ENCODE results near the gene GLG1.
"Not testable (repeated sequence)": the region's sequence is repeated elsewhere in the genome, so short reads cannot be mapped to it uniquely, and the experiment has no call there.

GLG1 gene

GRCh38 chr16:74439685-74440084 lies 167.2 kb downstream of the GLG1 start:
- H3K79me1 ChIP-seq (replicated peaks; ENCODE audit: low read length, poor library complexity, severe bottlenecking) = peaks cover 2% of the 10 kb centered on the region

GRCh38 chr16:74438492-74438979 lies 168.4 kb downstream of the GLG1 start:
- Histone ChIP-seq H4K91ac (ENCODE audit: low read length) (no peak overlapping the region), H3K9me3 (ENCODE audit: control insufficient read depth, low read length) (no peaks in the 10 kb centered on the region), H3K4me3 (ENCODE audit: insufficient read depth in 1 of 2, low read depth in 1 of 2, low read length in 2 of 2) (no peak overlapping the region), H2BK12ac (ENCODE audit: low read length in 2 of 2) (no peak overlapping the region), H3K27me3 (ENCODE audit: control insufficient read depth in 1 of 2, insufficient read depth in 1 of 2, low read length in 2 of 2) (no peaks in the 10 kb centered on the region), H3K9ac (ENCODE audit: low read length) (no peak overlapping the region), H3K27ac (ENCODE audit: low read length, poor library complexity, severe bottlenecking) (no peak overlapping the region), H2AFZ (ENCODE audit: low read depth, low read length) (no peak overlapping the region), H3K18ac (ENCODE audit: low read depth in 1 of 2, low read length in 2 of 2) (no peak overlapping the region), H4K8ac (ENCODE audit: low read length) (no peak overlapping the region), H2BK15ac (ENCODE audit: low read depth, poor library complexity, severe bottlenecking) (no peak overlapping the region), H2BK120ac (ENCODE audit: low read depth, low read length) (no peak overlapping the region), H3K4me1 (ENCODE audit: control insufficient read depth, insufficient read depth, low read depth, low read length) (no peaks in the 10 kb centered on the region), H3K4me2 (ENCODE audit: low read length, poor library complexity, severe bottlenecking) (no peak overlapping the region), H3K23ac (ENCODE audit: low read length in 2 of 2) (no peak overlapping the region), H2AK5ac (ENCODE audit: low read length, severe bottlenecking) (no peak overlapping the region), H3K36me3 (ENCODE audit: control insufficient read depth in 1 of 2, insufficient read depth in 2 of 2, low read depth in 1 of 2, low read length in 2 of 2) (peaks cover 12 to 18% of the 10 kb centered on the region in 2 experiments), H3K14ac (ENCODE audit: low read length in 2 of 2) (no peak overlapping the region), H3K4ac (ENCODE audit: low read depth in 1 of 2, low read length in 2 of 2) (no peak overlapping the region), H3K79me1 (replicated peaks; ENCODE audit: low read length, poor library complexity, severe bottlenecking) (peaks cover 2% of the 10 kb centered on the region), H2BK5ac (ENCODE audit: low read depth, low read length, poor library complexity, severe bottlenecking) (no peak overlapping the region)
- WGBS = 94% methylated on average over 6 of the region's 7 CpGs
- DNase-seq = no peak

More at GRCh38 chr16:74439685-74440084, 167.2 kb downstream of the GLG1 start:
- Histone ChIP-seq H3K4ac (ENCODE audit: low read depth in 1 of 2, low read length in 2 of 2) (no peak overlapping the region), H3K18ac (ENCODE audit: low read depth in 1 of 2, low read length in 2 of 2) (no peak overlapping the region), H3K14ac (ENCODE audit: low read length in 2 of 2) (no peak overlapping the region), H3K27ac (ENCODE audit: low read length, poor library complexity, severe bottlenecking) (no peak overlapping the region), H2BK120ac (ENCODE audit: low read depth, low read length) (no peak overlapping the region), H2AFZ (ENCODE audit: low read depth, low read length) (no peak overlapping the region), H3K4me3 (ENCODE audit: insufficient read depth in 1 of 2, low read depth in 1 of 2, low read length in 2 of 2) (no peak overlapping the region), H3K27me3 (ENCODE audit: control insufficient read depth in 1 of 2, insufficient read depth in 1 of 2, low read length in 2 of 2) (no peaks in the 10 kb centered on the region), H3K9ac (ENCODE audit: low read length) (no peak overlapping the region), H3K9me3 (ENCODE audit: control insufficient read depth, low read length) (no peaks in the 10 kb centered on the region), H3K4me2 (ENCODE audit: low read length, poor library complexity, severe bottlenecking) (no peak overlapping the region), H3K36me3 (ENCODE audit: control insufficient read depth in 1 of 2, insufficient read depth in 2 of 2, low read depth in 1 of 2, low read length in 2 of 2) (peaks cover 12 to 18% of the 10 kb centered on the region in 2 experiments), H4K91ac (ENCODE audit: low read length) (no peak overlapping the region), H3K23ac (ENCODE audit: low read length in 2 of 2) (no peak overlapping the region), H2BK12ac (ENCODE audit: low read length in 2 of 2) (no peak overlapping the region), H2BK5ac (ENCODE audit: low read depth, low read length, poor library complexity, severe bottlenecking) (no peak overlapping the region), H4K8ac (ENCODE audit: low read length) (no peak overlapping the region), H2BK15ac (ENCODE audit: low read depth, poor library complexity, severe bottlenecking) (no peak overlapping the region), H2AK5ac (ENCODE audit: low read length, severe bottlenecking) (no peak overlapping the region), H3K4me1 (ENCODE audit: control insufficient read depth, insufficient read depth, low read depth, low read length) (no peaks in the 10 kb centered on the region)
- no peak for DNase-seq
- WGBS = 85% methylated on average over 7 of the region's 7 CpGs

- Histone ChIP-seq H3K36me3 (ENCODE audit: control insufficient read depth in 1 of 2, insufficient read depth in 2 of 2, low read depth in 1 of 2, low read length in 2 of 2) (no peaks in the 10 kb centered on the region), H3K4me2 (ENCODE audit: low read length, poor library complexity, severe bottlenecking) (no peak overlapping the region), H3K79me1 (replicated peaks; ENCODE audit: low read length, poor library complexity, severe bottlenecking) (no peaks in the 10 kb centered on the region), H4K8ac (ENCODE audit: low read length) (peak overlapping the region; percentile 52), H4K91ac (ENCODE audit: low read length) (peak overlapping the region; percentile 30), H3K23ac (ENCODE audit: low read length in 2 of 2) (peak overlapping the region in 1 of 2 experiments; percentile 3), H2BK15ac (ENCODE audit: low read depth, poor library complexity, severe bottlenecking) (no peak overlapping the region), H3K4me1 (ENCODE audit: control insufficient read depth, insufficient read depth, low read depth, low read length) (peaks cover 7% of the 10 kb centered on the region), H2BK120ac (ENCODE audit: low read depth, low read length) (no peak overlapping the region), H2AFZ (ENCODE audit: low read depth, low read length) (no peak overlapping the region), H2AK5ac (ENCODE audit: low read length, severe bottlenecking) (no peak overlapping the region), H3K4ac (ENCODE audit: low read depth in 1 of 2, low read length in 2 of 2) (peak overlapping the region; percentile 13 to 80), H3K4me3 (ENCODE audit: insufficient read depth in 1 of 2, low read depth in 1 of 2, low read length in 2 of 2) (no peak overlapping the region), H3K9ac (ENCODE audit: low read length) (no peak overlapping the region), H3K14ac (ENCODE audit: low read length in 2 of 2) (no peak overlapping the region), H2BK5ac (ENCODE audit: low read depth, low read length, poor library complexity, severe bottlenecking) (no peak overlapping the region), H3K27me3 (ENCODE audit: control insufficient read depth in 1 of 2, insufficient read depth in 1 of 2, low read length in 2 of 2) (no peaks in the 10 kb centered on the region), H3K9me3 (ENCODE audit: control insufficient read depth, low read length) (no peaks in the 10 kb centered on the region), H3K27ac (ENCODE audit: low read length, poor library complexity, severe bottlenecking) (no peak overlapping the region), H3K18ac (ENCODE audit: low read depth in 1 of 2, low read length in 2 of 2) (peak overlapping the region; percentile 58 to 80), H2BK12ac (ENCODE audit: low read length in 2 of 2) (peak overlapping the region in 1 of 2 experiments; percentile 28)
- WGBS = 98% methylated on average over 5 of the region's 5 CpGs
- DNase-seq = no peak
Measured at GRCh38 chr16:74431516-74431915, 175.4 kb downstream of the GLG1 start.

GRCh38 chr16:74430036-74430712 lies 176.7 kb downstream of the GLG1 start:
- H2BK15ac ChIP-seq (ENCODE audit: low read depth, poor library complexity, severe bottlenecking); H3K27ac ChIP-seq (ENCODE audit: low read length, poor library complexity, severe bottlenecking); H3K4me1 ChIP-seq (ENCODE audit: control insufficient read depth, insufficient read depth, low read depth, low read length); H3K14ac ChIP-seq (ENCODE audit: low read length in 2 of 2); H2AK5ac ChIP-seq (ENCODE audit: low read length, severe bottlenecking); H2BK12ac ChIP-seq (ENCODE audit: low read length in 2 of 2); H3K79me1 ChIP-seq (replicated peaks; ENCODE audit: low read length, poor library complexity, severe bottlenecking); H3K4me3 ChIP-seq (ENCODE audit: insufficient read depth in 1 of 2, low read depth in 1 of 2, low read length in 2 of 2); H3K4ac ChIP-seq (ENCODE audit: low read depth in 1 of 2, low read length in 2 of 2); H3K36me3 ChIP-seq (ENCODE audit: control insufficient read depth in 1 of 2, insufficient read depth in 2 of 2, low read depth in 1 of 2, low read length in 2 of 2); H2BK5ac ChIP-seq (ENCODE audit: low read depth, low read length, poor library complexity, severe bottlenecking); H3K4me2 ChIP-seq (ENCODE audit: low read length, poor library complexity, severe bottlenecking); H3K18ac ChIP-seq (ENCODE audit: low read depth in 1 of 2, low read length in 2 of 2); H4K91ac ChIP-seq (ENCODE audit: low read length); H3K9ac ChIP-seq (ENCODE audit: low read length); H3K27me3 ChIP-seq (ENCODE audit: control insufficient read depth in 1 of 2, insufficient read depth in 1 of 2, low read length in 2 of 2); H3K9me3 ChIP-seq (ENCODE audit: control insufficient read depth, low read length); H2BK120ac ChIP-seq (ENCODE audit: low read depth, low read length); H3K23ac ChIP-seq (ENCODE audit: low read length in 2 of 2); H2AFZ ChIP-seq (ENCODE audit: low read depth, low read length); H4K8ac ChIP-seq (ENCODE audit: low read length): not testable (repeated sequence)
- WGBS = 43% methylated on average over 12 of the region's 13 CpGs
- DNase-seq = peak; percentile 52
